ENCODE results near the gene SVBP. TPM values are rescaled to one million over a fixed set of nuclear protein-coding genes. Genes with fewer than 3 reads are reported as not detected.

SVBP gene
- total and polyA plus RNA-seq, 2 donors (not counting 3 experiments of a cell fraction or from before 2014, with no cell fraction given): 18.1 to 24.1 TPM

DNA sequence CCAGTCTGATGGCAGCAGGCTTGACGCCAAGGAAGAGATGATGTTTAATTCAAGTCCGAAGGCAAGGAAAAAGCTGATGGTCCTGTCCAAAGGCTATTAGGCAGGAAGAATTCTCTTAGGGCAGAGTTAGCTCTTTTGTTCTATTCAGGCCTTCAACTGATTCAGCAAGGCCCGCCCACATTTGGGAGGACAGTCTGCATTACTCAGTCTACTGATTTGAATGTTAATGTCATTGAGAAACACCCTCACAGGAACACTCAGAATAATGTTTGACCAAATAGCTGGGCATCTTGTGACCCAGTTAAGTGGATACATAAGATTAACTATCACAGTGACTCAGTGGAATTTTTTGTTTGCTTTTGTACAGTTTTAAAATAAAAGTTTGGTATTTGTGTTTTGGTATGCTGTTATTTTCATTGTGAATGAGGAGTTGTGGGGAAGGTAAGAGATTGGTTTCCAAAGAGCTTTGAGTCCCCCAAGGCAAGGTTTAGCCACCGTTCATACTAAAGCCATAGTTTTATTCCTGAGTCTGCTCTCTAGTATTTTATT is 27.5 kb upstream of the SVBP start:
- Histone ChIP-seq H3K9ac (replicated peaks; ENCODE audit: extremely low read depth, insufficient read depth, low read length) (no peak overlapping the region), H3K4me1 (ENCODE audit: control insufficient read depth, extremely low read depth, insufficient read depth, low read length) (peaks cover 12% of the 10 kb centered on the region), H3K79me2 (ENCODE audit: control insufficient read depth, insufficient read depth, low read length) (peaks cover 5% of the 10 kb centered on the region), H3K9me3 (replicated peaks; ENCODE audit: control insufficient read depth, insufficient read depth, low read length) (no peaks in the 10 kb centered on the region), H3K4me2 (ENCODE audit: insufficient read depth, low read length) (no peak overlapping the region), H3K27ac (ENCODE audit: insufficient read depth, low read depth, low read length) (no peak overlapping the region), H2AFZ (ENCODE audit: low read depth, low read length) (no peak overlapping the region), H4K20me1 (replicated peaks; ENCODE audit: control insufficient read depth, extremely low read depth, insufficient read depth, low read length) (no peaks in the 10 kb centered on the region), H3K9me1 (replicated peaks; ENCODE audit: control insufficient read depth, extremely low read depth, insufficient read depth, low read length) (no peaks in the 10 kb centered on the region), H3K27me3 (ENCODE audit: control insufficient read depth in 2 of 2, insufficient read depth in 2 of 2, low read length in 2 of 2) (no peaks in the 10 kb centered on the region), H3K36me3 (ENCODE audit: control insufficient read depth in 2 of 2, extremely low read depth in 1 of 2, insufficient read depth in 2 of 2, low read length in 2 of 2) (peaks cover 0 to 1% of the 10 kb centered on the region in 2 experiments), H3K4me3 (replicated peaks in 1 of 3; ENCODE audit: insufficient read depth in 1 of 3, low read depth in 1 of 3, low read length in 3 of 3) (no peak overlapping the region)
- POLR2A ChIA-PET: no interaction called here
- FAIRE-seq: peak; percentile 15
- TF ChIP-seq POLR2AphosphoS5 (IDR thresholded peaks at IDR 0.05; ENCODE audit: insufficient read depth, low read depth, low read length): no peak
- TF ChIP-seq, protein P1, sequence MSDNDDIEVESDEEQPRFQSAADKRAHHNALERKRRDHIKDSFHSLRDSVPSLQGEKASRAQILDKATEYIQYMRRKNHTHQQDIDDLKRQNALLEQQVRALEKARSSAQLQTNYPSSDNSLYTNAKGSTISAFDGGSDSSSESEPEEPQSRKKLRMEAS (IDR thresholded peaks at IDR 0.05; ENCODE audit: insufficient read depth, insufficient read length): no peak
- TF ChIP-seq CTCF (IDR thresholded peaks at IDR 0.05; ENCODE audit: extremely low read depth in 1 of 2, insufficient read depth in 1 of 2, low read depth in 1 of 2, low read length in 2 of 2): no peak
- TF ChIP-seq POLR2A (IDR thresholded peaks at IDR 0.05; ENCODE audit: low read depth, low read length): no peak
- no peak for TF ChIP-seq GATA2 (IDR thresholded peaks at IDR 0.05; ENCODE audit: insufficient read depth, insufficient read length, low read depth, low read length)
- no peak for TF ChIP-seq EZH2 (IDR thresholded peaks at IDR 0.05; ENCODE audit: borderline replicate concordance, low read depth, low read length, severe bottlenecking)
- TF ChIP-seq JUN (IDR thresholded peaks at IDR 0.05; ENCODE audit: borderline replicate concordance, insufficient read depth, insufficient read length, low read depth): no peak
- TF ChIP-seq MYC (IDR thresholded peaks at IDR 0.05; ENCODE audit: low read depth, low read length): no peak
- intact Hi-C loops (cut with micrococcal nuclease) (no loop called here), dilution Hi-C loops (cut with MboI; ENCODE audit: extremely low pct_ligation_motif_present, low sequenced_read_pairs) (no loop called here)
- CTCF ChIA-PET: interaction anchor here (1.4 kb wide), 1 partner anchor 229 kb away, joined by 4 read pairs; no protein-coding TSS in a partner anchor
- DNase-seq (ENCODE audit: low read depth, low spot score): no peak
- no TSS peak for BruUV-seq (replicated peaks)
